PC-9 (cell line): ENCODE measurements around the gene MAP3K2. TPM values are rescaled to one million over a fixed set of nuclear protein-coding genes. Genes with fewer than 3 reads are reported as not detected.

ENCODE experiments used
- BruUV-seq: library from RNA; stranded (reverse); fragments of 400-500 nt; replicated peaks from 2 replicates; lab custom pipeline; 2021; lab: Mats Ljungman, UMichigan
- CTCF ChIA-PET: fragments of 300-600 bp; sonication (Branson Sonifier 250); formaldehyde crosslinking; loops from one replicate; lab custom pipeline; 2022; ENCODE audit warnings: antibody characterized with exemption; lab: Charles Lee
- POLR2A ChIA-PET: fragments of 300-600 bp; sonication (Branson Sonifier 250); formaldehyde crosslinking; loops from one replicate; lab custom pipeline; 2022; ENCODE audit warnings: antibody characterized with exemption; ENCODE audit not compliant: unreplicated experiment; lab: Charles Lee
- DNase-seq, 2 experiments: peaks; one replicate each; pipeline versions ENCODE4 v3.0.0 to v3.0.0-alpha.2; 2015 to 2022; ENCODE audit warnings: mixed read lengths in 1 of 2
- H2AFZ ChIP-seq: fragments of 200-600 bp; sonication (generic); 2 replicates; pipeline ENCODE4 v1.8.1; 2017; ENCODE audit warnings: antibody characterized with exemption
- H3F3A ChIP-seq: fragments of 200-600 bp; sonication (generic); 2 replicates; pipeline ENCODE4 v1.8.1; 2017; ENCODE audit warnings: antibody characterized with exemption, mild to moderate bottlenecking, low read depth; ENCODE audit not compliant: insufficient read depth
- H3K27ac ChIP-seq: fragments of 200-600 bp; sonication (generic); 2 replicates; pipeline ENCODE4 v1.6.1; 2016; ENCODE audit warnings: mixed run types
- H3K27me3 ChIP-seq: fragments of 200-600 bp; sonication (generic); 2 replicates; pipeline ENCODE4 v1.6.1; 2016; ENCODE audit warnings: low read depth, mixed run types; ENCODE audit not compliant: insufficient read depth
- H3K36me3 ChIP-seq: fragments of 200-600 bp; sonication (generic); 2 replicates; pipeline ENCODE4 v1.6.1; 2016; ENCODE audit warnings: low read depth, mixed run types
- H3K4me1 ChIP-seq: fragments of 200-600 bp; sonication (generic); replicated peaks from 2 replicates; pipeline ENCODE4 v1.6.1; 2016; ENCODE audit warnings: mixed run types; ENCODE audit not compliant: insufficient read depth
- H3K4me2 ChIP-seq: fragments of 200-600 bp; sonication (generic); 2 replicates; pipeline ENCODE4 v1.6.1; 2017; ENCODE audit warnings: mixed run types
- H3K4me3 ChIP-seq: fragments of 200-600 bp; sonication (generic); 2 replicates; pipeline ENCODE4 v1.6.1; 2016; ENCODE audit warnings: mixed run types
- H3K79me2 ChIP-seq: fragments of 200-600 bp; sonication (generic); 2 replicates; pipeline ENCODE4 v1.6.1; 2017; ENCODE audit warnings: low read depth, mixed run types
- H3K9me2 ChIP-seq: fragments of 200-600 bp; sonication (generic); 2 replicates; pipeline ENCODE4 v1.8.1; 2017; ENCODE audit warnings: mild to moderate bottlenecking; ENCODE audit not compliant: insufficient read depth
- H3K9me3 ChIP-seq: fragments of 200-600 bp; sonication (generic); 2 replicates; pipeline ENCODE4 v1.8.1; 2016; ENCODE audit warnings: low read depth; ENCODE audit not compliant: insufficient read depth
- H4K20me1 ChIP-seq: fragments of 200-600 bp; sonication (generic); 2 replicates; pipeline ENCODE4 v1.8.1; 2017; ENCODE audit not compliant: insufficient read depth
- CTCF ChIP-seq: fragments of 200-600 bp; sonication (generic); conservative IDR thresholded peaks from 2 replicates; pipeline ENCODE4 v1.6.1; 2017; ENCODE audit warnings: mixed run types, antibody characterized with exemption, mild to moderate bottlenecking, moderate library complexity
- EZH2 ChIP-seq: fragments of 200-600 bp; sonication (generic); IDR thresholded peaks from 2 replicates; pipeline ENCODE4 v1.8.0; 2017; ENCODE audit warnings: antibody characterized with exemption, low read depth
- intact Hi-C: fragments of 100-400 bp; cut with micrococcal nuclease; formaldehyde crosslinking; loops from one replicate; pipeline ENCODE4 v1.10.0; 2022; ENCODE audit not compliant: unreplicated experiment
- total RNA-seq: library from RNA; stranded (reverse); gene quantifications from 2 replicates; pipeline ENCODE4 v1.2.3, GENCODE V29; 2021

Gene MAP3K2
- total RNA-seq, 1 experiment from 2014 or later, result 81.2 TPM

GRCh38 chr2:127420039-127420864, 32.5 kb upstream of the MAP3K2 start:
- Histone ChIP-seq H3K9me2 (no peaks in the 10 kb centered on the region), H3K9me3 (no peaks in the 10 kb centered on the region), H3K4me1 (peaks cover 25% of the 10 kb centered on the region), H4K20me1 (no peaks in the 10 kb centered on the region), H3F3A (peaks cover 12% of the 10 kb centered on the region), H3K27ac (no peak overlapping the region), H3K79me2 (no peaks in the 10 kb centered on the region), H3K4me2 (no peak overlapping the region), H3K4me3 (no peak overlapping the region), H3K27me3 (no peaks in the 10 kb centered on the region), H2AFZ (no peak overlapping the region), H3K36me3 (no peaks in the 10 kb centered on the region)
- intact Hi-C loops, result loop anchor here (5.0 kb wide), 1 partner anchor 73 kb away; no protein-coding TSS in a partner anchor
- TF ChIP-seq EZH2 (no peak), CTCF (no peak)
- POLR2A ChIA-PET, result interaction anchor here (0.6 to 0.7 kb wide), 3 partner anchors 51 to 352 kb away, joined by 3 to 7 read pairs (median 3); no protein-coding TSS in a partner anchor
- DNase-seq, result no peak
- CTCF ChIA-PET, result no interaction called here
- BruUV-seq, result no TSS peak

GRCh38 chr2:127419448-127420038, 31.8 kb upstream of the MAP3K2 start:
- TF ChIP-seq CTCF (no peak), EZH2 (no peak)
- Histone ChIP-seq H3K9me2 (no peaks in the 10 kb centered on the region), H2AFZ (no peak overlapping the region), H3K4me2 (no peak overlapping the region), H3K36me3 (no peaks in the 10 kb centered on the region), H3K27ac (no peak overlapping the region), H4K20me1 (no peaks in the 10 kb centered on the region), H3F3A (peaks cover 17% of the 10 kb centered on the region), H3K9me3 (no peaks in the 10 kb centered on the region), H3K79me2 (no peaks in the 10 kb centered on the region), H3K27me3 (no peaks in the 10 kb centered on the region), H3K4me1 (peaks cover 32% of the 10 kb centered on the region), H3K4me3 (no peak overlapping the region)
- intact Hi-C loops, result loop anchor here (5.0 to 10.0 kb wide), 2 partner anchors 72 to 95 kb away; no protein-coding TSS in a partner anchor
- BruUV-seq, result no TSS peak
- DNase-seq, result no peak
- CTCF ChIA-PET, result no interaction called here
- POLR2A ChIA-PET, result interaction anchor here (0.6 to 0.7 kb wide), 4 partner anchors 25 to 352 kb away, joined by 3 to 12 read pairs (median 5); no protein-coding TSS in a partner anchor

- DNase-seq, result no peak
- Histone ChIP-seq H3K4me2 (no peak overlapping the region), H3K27ac (no peak overlapping the region), H3K36me3 (no peaks in the 10 kb centered on the region), H3K4me3 (no peak overlapping the region), H3K4me1 (peaks cover 33% of the 10 kb centered on the region), H3K9me2 (no peaks in the 10 kb centered on the region), H4K20me1 (no peaks in the 10 kb centered on the region), H2AFZ (no peak overlapping the region), H3K27me3 (no peaks in the 10 kb centered on the region), H3F3A (peaks cover 22% of the 10 kb centered on the region; the same call in 1 of the 2 replicates), H3K79me2 (no peaks in the 10 kb centered on the region), H3K9me3 (no peaks in the 10 kb centered on the region)
- ChIA-PET CTCF (no interaction called here), POLR2A (interaction anchor here (0.6 kb wide), 2 partner anchors 24 to 107 kb away, joined by 7 to 12 read pairs; no protein-coding TSS in a partner anchor)
- TF ChIP-seq CTCF, result no peak
- no peak for TF ChIP-seq EZH2
- intact Hi-C loops, result loop anchor here (10.0 kb wide), 1 partner anchor 94 kb away; no protein-coding TSS in a partner anchor
- no TSS peak for BruUV-seq
Observed at GRCh38 chr2:127419112-127419430, 31.3 kb upstream of the MAP3K2 start.
